ENCODE data around the gene ADAMTS9. TPM values are rescaled to one million over a fixed set of nuclear protein-coding genes. Genes with fewer than 3 reads are reported as not detected.

The ADAMTS9 gene
- polyA plus RNA-seq, 1 donor from 2014 or later, result 0.32 TPM

DNA sequence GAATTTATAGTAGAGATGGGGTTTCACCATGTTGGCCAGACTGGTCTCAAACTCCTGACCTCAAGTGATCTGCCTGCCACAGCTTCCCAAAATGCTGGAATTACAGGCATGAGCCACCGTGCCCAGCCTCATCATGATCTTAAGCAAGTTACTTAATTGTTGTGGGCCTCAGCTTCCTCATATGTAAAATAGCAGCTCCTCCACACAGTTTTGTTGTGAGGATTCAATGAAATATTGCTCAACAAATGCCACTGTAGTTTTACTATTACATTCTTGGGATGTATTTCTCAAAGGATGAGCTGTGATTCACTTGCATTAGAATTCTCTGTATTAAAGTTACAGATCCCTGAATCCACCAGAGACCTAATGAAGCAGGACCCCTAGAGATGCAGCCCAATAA is 168.8 kb downstream of the ADAMTS9 start:
- Histone ChIP-seq H2AFZ (ENCODE audit: low read depth, low read length) (no peak overlapping the region), H3F3A (ENCODE audit: insufficient read depth, low read length, poor library complexity, severe bottlenecking) (no peaks in the 10 kb centered on the region), H3K36me3 (ENCODE audit: insufficient read depth, low read length) (no peaks in the 10 kb centered on the region), H3K9ac (ENCODE audit: low read length) (no peak overlapping the region), H3K9me2 (ENCODE audit: insufficient read depth, low read length) (no peaks in the 10 kb centered on the region), H3K27me3 (ENCODE audit: insufficient read depth, low read depth, low read length) (no peaks in the 10 kb centered on the region), H3K4me3 (ENCODE audit: low read length) (no peak overlapping the region), H3K4me2 (ENCODE audit: low read length) (no peak overlapping the region), H4K20me1 (ENCODE audit: insufficient read depth) (no peaks in the 10 kb centered on the region), H3K9me3 (ENCODE audit: low read length) (no peaks in the 10 kb centered on the region), H3K27ac (ENCODE audit: low read length) (no peak overlapping the region), H3K79me2 (replicated peaks; ENCODE audit: insufficient read depth, low read length) (no peaks in the 10 kb centered on the region)
- TF ChIP-seq POLR2AphosphoS5 (IDR thresholded peaks at IDR 0.05), result no peak

DNA sequence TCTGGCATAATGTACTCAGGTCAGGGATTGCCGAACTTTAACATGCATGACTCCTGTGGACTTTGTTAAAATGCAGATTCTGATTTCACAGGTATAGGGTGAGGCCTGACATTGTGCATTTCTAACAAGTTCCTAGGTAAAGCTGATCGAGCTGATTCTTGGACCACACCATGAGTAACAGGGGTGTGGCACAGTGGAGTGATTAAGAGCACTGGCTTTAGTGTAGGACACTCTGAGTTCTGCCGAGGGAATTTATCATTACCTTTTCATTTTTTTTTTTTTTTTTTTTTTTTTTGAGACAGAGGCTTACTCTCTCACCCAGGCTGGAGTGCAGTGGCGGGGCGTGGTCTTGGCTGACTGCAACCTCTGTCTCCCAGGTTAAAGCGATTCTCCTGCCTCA is 169.3 kb downstream of the ADAMTS9 start:
- Histone ChIP-seq H3K4me3 (ENCODE audit: low read length) (no peak overlapping the region), H3K36me3 (ENCODE audit: insufficient read depth, low read length) (no peaks in the 10 kb centered on the region), H3K9ac (ENCODE audit: low read length) (no peak overlapping the region), H4K20me1 (ENCODE audit: insufficient read depth) (no peaks in the 10 kb centered on the region), H3K4me2 (ENCODE audit: low read length) (no peak overlapping the region), H3K9me3 (ENCODE audit: low read length) (no peaks in the 10 kb centered on the region), H2AFZ (ENCODE audit: low read depth, low read length) (no peak overlapping the region), H3F3A (ENCODE audit: insufficient read depth, low read length, poor library complexity, severe bottlenecking) (no peaks in the 10 kb centered on the region), H3K79me2 (replicated peaks; ENCODE audit: insufficient read depth, low read length) (no peaks in the 10 kb centered on the region), H3K27ac (ENCODE audit: low read length) (no peak overlapping the region), H3K27me3 (ENCODE audit: insufficient read depth, low read depth, low read length) (no peaks in the 10 kb centered on the region), H3K9me2 (ENCODE audit: insufficient read depth, low read length) (no peaks in the 10 kb centered on the region)
- TF ChIP-seq TAF1 (IDR thresholded peaks at IDR 0.05; ENCODE audit: low read depth) (no peak), RAD21 (conservative IDR thresholded peaks at IDR 0.05) (no peak), POLR2AphosphoS5 (IDR thresholded peaks at IDR 0.05) (no peak), EP300 (conservative IDR thresholded peaks at IDR 0.05; ENCODE audit: poor library complexity, severe bottlenecking) (no peak), SMC3 (conservative IDR thresholded peaks at IDR 0.05; ENCODE audit: poor library complexity) (no peak), MXI1 (conservative IDR thresholded peaks at IDR 0.05; ENCODE audit: poor library complexity, severe bottlenecking) (no peak), EZH2 (IDR thresholded peaks at IDR 0.05; ENCODE audit: borderline replicate concordance, insufficient read depth, low read length, poor library complexity, severe bottlenecking) (no peak)
- TF ChIP-seq, protein P1, sequence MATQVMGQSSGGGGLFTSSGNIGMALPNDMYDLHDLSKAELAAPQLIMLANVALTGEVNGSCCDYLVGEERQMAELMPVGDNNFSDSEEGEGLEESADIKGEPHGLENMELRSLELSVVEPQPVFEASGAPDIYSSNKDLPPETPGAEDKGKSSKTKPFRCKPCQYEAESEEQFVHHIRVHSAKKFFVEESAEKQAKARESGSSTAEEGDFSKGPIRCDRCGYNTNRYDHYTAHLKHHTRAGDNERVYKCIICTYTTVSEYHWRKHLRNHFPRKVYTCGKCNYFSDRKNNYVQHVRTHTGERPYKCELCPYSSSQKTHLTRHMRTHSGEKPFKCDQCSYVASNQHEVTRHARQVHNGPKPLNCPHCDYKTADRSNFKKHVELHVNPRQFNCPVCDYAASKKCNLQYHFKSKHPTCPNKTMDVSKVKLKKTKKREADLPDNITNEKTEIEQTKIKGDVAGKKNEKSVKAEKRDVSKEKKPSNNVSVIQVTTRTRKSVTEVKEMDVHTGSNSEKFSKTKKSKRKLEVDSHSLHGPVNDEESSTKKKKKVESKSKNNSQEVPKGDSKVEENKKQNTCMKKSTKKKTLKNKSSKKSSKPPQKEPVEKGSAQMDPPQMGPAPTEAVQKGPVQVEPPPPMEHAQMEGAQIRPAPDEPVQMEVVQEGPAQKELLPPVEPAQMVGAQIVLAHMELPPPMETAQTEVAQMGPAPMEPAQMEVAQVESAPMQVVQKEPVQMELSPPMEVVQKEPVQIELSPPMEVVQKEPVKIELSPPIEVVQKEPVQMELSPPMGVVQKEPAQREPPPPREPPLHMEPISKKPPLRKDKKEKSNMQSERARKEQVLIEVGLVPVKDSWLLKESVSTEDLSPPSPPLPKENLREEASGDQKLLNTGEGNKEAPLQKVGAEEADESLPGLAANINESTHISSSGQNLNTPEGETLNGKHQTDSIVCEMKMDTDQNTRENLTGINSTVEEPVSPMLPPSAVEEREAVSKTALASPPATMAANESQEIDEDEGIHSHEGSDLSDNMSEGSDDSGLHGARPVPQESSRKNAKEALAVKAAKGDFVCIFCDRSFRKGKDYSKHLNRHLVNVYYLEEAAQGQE (IDR thresholded peaks at IDR 0.05; ENCODE audit: borderline replicate concordance), result no peak
- TF ChIP-seq, protein P2, sequence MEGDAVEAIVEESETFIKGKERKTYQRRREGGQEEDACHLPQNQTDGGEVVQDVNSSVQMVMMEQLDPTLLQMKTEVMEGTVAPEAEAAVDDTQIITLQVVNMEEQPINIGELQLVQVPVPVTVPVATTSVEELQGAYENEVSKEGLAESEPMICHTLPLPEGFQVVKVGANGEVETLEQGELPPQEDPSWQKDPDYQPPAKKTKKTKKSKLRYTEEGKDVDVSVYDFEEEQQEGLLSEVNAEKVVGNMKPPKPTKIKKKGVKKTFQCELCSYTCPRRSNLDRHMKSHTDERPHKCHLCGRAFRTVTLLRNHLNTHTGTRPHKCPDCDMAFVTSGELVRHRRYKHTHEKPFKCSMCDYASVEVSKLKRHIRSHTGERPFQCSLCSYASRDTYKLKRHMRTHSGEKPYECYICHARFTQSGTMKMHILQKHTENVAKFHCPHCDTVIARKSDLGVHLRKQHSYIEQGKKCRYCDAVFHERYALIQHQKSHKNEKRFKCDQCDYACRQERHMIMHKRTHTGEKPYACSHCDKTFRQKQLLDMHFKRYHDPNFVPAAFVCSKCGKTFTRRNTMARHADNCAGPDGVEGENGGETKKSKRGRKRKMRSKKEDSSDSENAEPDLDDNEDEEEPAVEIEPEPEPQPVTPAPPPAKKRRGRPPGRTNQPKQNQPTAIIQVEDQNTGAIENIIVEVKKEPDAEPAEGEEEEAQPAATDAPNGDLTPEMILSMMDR (IDR thresholded peaks at IDR 0.05; ENCODE audit: poor library complexity, severe bottlenecking), result no peak

DNA sequence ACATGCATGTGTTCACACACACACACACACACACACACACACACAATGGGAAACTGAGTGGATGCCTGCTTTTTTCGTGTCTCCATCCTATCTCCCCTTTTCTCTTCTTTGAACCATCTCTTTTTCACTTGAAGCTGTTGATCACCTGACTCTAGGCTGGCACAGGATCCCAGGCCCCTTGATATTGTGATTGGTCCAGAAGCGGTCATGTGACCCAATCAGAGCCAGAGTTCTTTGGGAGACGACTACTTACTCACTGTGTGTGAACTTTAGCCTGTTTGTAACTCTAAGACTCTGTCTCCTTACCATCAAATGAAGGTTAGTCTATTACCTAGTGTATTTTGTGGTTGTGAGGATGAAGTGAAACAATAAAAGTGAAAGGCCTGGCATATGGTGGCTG is 172.9 kb downstream of the ADAMTS9 start:
- Histone ChIP-seq H3K9ac (ENCODE audit: low read length) (no peak overlapping the region), H3K79me2 (replicated peaks; ENCODE audit: insufficient read depth, low read length) (no peaks in the 10 kb centered on the region), H2AFZ (ENCODE audit: low read depth, low read length) (no peak overlapping the region), H4K20me1 (ENCODE audit: insufficient read depth) (no peaks in the 10 kb centered on the region), H3K9me2 (ENCODE audit: insufficient read depth, low read length) (no peaks in the 10 kb centered on the region), H3K27ac (ENCODE audit: low read length) (no peak overlapping the region), H3K9me3 (ENCODE audit: low read length) (no peaks in the 10 kb centered on the region), H3K4me2 (ENCODE audit: low read length) (no peak overlapping the region), H3F3A (ENCODE audit: insufficient read depth, low read length, poor library complexity, severe bottlenecking) (no peaks in the 10 kb centered on the region), H3K27me3 (ENCODE audit: insufficient read depth, low read depth, low read length) (no peaks in the 10 kb centered on the region), H3K4me3 (ENCODE audit: low read length) (no peak overlapping the region), H3K36me3 (ENCODE audit: insufficient read depth, low read length) (no peaks in the 10 kb centered on the region)
- TF ChIP-seq MXI1 (conservative IDR thresholded peaks at IDR 0.05; ENCODE audit: poor library complexity, severe bottlenecking) (no peak), POLR2AphosphoS5 (IDR thresholded peaks at IDR 0.05) (no peak), SMC3 (conservative IDR thresholded peaks at IDR 0.05; ENCODE audit: poor library complexity) (no peak), EP300 (conservative IDR thresholded peaks at IDR 0.05; ENCODE audit: poor library complexity, severe bottlenecking) (no peak), TAF1 (IDR thresholded peaks at IDR 0.05; ENCODE audit: low read depth) (no peak), RAD21 (conservative IDR thresholded peaks at IDR 0.05) (no peak)
- TF ChIP-seq, protein P2 (IDR thresholded peaks at IDR 0.05; ENCODE audit: poor library complexity, severe bottlenecking), result no peak
